ENCODE data around the gene NEB.
"Not testable (repeated sequence)": the region's sequence is repeated elsewhere in the genome, so short reads cannot be mapped to it uniquely, and the experiment has no call there.

NEB gene

DNA sequence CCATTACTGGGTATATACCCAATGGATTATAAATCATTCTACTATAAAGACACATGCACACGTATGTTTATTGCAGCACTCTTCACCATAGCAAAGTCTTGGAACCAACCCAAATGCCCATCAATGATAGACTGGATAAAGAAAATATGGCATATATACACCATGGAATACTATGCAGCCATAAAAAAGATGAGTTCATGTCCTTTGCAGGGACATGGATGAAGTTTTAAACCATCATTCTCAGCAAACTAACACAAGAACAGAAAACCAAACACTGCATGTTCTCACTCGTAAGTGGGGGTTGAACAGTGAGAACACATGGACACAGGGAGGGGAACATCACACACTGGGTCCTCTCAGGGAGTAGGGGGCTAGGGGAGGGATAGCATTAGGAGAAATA is 174.8 kb downstream of the NEB start:
- DNase-seq (ENCODE audit: low read depth, low spot score), result not testable (repeated sequence)

DNA sequence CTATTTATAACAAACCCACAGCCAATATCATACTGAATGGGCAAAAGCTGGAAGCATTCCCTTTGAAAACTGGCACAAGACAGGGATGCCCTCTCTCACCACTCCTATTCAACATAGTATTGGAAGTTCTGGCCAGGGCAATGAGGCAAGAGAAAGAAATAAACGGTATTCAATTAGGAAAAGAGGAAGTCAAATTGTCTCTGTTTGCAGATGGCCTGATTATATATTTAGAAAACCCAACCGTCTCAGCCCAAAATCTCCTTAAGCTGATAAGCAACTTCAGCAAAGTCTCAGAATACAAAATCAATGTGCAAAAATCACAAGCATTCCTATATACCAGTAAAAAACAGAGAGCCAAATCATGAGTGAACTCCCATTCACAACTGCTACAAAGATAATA is 176.4 kb downstream of the NEB start:
- not testable (repeated sequence) for DNase-seq (ENCODE audit: low read depth, low spot score)

DNA sequence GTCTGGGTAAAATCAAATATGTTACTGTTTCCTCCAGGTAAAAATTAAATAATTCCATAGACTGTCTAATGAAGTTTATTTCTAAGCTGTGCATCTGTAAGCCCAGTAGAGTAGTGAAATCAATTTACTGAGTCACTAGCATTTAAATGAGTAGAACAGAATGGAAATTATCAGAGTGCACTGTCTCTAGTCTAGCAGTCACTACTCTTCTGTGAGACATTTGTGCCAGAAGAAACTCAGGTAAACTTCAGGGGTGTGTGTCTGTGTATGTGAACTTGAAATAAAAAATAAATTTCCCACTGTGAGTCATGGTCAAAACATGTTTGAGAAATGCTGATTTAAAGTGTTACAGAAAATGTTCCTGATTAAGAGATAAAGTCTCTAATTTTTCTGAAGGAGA is 178.2 kb downstream of the NEB start:
- no peak for DNase-seq (ENCODE audit: low read depth, low spot score)

DNA sequence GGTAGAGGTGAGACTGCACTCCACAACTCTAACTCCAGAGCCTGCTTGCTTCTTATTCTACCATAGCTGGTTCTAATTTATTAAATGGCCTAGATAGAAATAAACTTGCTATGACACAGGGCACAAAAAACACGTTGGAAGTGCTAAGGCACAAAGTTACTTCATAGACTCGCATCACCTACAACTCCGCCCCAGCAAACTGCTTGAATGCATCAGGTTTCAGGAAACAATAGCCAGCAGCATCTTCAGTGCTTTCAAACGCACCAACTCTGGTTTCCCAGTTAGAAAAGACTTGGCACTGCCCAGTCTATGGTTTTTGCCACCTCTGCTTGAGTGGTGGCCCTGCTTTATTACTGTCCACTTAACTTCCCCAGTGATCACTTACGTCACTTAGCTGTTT is 182.0 kb downstream of the NEB start:
- DNase-seq (ENCODE audit: low read depth, low spot score), result no peak

DNA sequence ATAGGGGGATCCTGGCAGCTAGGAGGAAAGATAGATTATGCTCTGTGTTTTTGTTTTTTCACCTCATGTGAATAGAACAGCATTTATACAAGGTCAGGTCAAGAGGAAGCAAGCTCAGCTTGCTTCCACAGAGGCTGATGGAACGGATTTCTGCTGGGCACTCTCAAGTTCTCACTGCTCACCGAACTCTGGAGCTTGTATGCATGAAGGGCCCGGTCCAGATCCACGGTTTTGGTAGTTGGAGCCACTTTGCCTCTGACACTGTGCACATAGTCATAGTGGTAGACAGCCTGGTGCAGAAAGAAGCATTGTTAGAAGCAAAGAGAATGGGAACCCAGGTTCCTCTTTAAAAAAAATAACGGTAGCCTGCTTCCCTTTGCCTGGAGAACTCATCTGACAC is 182.7 kb downstream of the NEB start:
- no peak for DNase-seq (ENCODE audit: low read depth, low spot score)

DNA sequence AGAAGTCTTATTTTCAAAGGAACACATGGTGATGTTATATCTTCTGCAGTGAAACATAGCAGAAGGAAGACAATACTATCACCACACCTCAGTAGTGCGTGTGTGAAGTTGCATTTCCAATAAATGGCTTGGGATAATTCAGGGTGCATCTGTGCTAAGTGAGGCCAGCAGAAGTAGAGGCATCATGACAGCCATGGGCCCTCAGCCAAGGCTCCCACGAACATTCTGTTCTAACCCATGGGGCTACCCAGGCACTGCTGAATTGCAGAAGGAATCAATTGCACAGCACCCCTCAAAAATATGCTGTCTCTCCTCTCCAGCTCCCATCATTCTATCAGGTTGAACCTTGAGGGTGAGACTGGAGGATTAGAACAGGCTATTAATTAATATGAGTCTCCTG is 185.1 kb downstream of the NEB start:
- no peak for DNase-seq (ENCODE audit: low read depth, low spot score)

DNA sequence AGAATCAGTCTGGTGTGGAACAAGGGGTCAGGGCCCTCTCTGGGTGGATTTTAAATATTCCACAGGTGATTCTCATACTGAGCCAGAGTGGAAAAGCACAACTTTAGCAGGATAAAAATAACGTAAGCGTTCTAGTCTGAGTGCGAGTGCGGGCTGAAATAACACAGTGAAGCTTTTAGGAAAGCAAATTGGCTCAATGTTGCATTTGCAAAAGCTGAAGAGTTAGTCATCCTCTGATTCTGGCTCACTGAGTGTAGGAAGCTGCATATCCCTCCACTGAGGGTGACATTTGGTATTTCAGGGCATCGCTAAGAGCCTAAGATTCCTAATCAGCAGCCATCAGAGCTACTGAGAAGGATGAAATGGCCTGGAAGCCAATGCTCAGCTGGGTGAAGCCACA is 189.8 kb downstream of the NEB start:
- no peak for DNase-seq (ENCODE audit: low read depth, low spot score)

DNA sequence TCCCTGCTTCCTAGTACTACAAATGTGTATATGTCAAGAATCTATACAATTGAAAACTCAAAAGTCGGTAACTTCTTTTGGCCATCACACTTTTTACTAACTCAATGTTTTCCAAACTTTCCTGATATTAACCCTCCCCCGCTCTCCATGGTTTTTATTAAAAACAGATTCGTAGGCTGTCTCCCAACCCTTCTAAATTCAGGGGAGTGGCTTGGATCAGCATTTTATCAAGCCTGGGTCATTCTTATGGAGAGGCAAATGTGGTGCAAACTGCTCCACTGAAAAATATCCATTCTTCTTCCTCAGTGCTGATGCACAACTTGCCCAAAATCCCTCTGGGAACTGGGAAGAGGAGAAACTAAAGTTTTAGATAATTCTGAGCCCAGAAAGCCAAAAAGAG is 190.4 kb downstream of the NEB start:
- DNase-seq (ENCODE audit: low read depth, low spot score), result no peak

DNA sequence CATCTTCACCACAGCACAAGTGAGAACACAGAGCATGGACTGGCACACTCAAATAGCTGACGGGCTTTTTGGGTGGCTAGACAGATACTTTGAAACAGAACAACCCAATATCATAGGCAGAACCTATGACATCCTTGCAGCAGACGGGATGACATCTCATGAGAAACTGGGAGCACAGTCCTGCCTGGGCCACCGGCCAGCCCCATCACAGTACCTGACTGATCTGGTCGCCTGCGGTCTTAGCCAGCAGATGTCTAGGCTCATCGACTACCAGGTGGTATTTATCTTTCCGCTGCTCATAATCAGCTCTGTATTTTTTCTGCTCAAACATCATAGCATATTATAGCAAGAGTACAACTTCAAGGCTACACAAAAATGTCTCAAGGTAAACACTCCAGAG is 200.3 kb downstream of the NEB start:
- DNase-seq (ENCODE audit: low read depth, low spot score), result no peak

DNA sequence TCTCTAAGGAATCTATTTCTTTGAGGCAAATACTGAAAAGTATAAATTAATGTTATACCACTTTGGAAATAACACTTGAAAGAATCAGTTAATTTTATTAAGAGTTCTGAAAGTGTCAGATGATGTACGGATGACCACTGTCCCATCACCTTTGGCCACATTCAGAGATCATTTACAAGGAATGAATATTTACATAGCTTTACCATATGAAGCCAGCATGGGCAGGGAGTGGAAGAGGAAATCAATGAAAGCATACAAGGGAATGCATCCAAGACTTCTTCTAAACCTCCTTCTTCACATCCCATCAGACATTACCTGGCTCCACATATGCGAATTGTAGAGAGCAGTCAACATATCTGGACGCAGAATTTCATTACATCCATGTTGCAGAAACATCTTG is 201.1 kb downstream of the NEB start:
- DNase-seq (ENCODE audit: low read depth, low spot score), result no peak

DNA sequence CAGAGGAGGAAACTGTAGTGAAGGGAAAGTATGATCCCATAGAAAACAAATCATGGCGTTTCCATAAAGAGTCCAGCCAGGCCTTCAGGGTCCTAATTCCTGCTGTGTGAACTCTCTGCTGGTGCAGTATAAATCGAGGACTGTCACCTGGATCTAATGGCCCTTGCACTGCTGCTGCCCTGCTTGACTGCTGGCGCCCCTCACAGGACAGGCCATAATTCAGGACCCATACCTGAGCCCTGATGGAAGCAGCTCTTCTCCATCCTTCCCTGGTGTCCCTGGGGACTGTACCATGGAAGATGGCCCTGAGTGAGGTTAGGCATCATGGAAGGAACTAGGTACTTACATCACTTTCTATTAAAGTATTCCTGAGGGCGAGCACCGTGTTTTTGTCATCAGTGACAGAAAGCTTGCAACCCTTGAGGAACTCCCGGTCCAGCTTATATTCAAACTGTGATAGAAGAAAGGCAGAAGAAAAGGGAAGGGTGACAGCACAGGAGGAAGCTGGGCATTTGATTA is 207.6 kb downstream of the NEB start:
- no peak for DNase-seq (ENCODE audit: low read depth, low spot score)

DNA sequence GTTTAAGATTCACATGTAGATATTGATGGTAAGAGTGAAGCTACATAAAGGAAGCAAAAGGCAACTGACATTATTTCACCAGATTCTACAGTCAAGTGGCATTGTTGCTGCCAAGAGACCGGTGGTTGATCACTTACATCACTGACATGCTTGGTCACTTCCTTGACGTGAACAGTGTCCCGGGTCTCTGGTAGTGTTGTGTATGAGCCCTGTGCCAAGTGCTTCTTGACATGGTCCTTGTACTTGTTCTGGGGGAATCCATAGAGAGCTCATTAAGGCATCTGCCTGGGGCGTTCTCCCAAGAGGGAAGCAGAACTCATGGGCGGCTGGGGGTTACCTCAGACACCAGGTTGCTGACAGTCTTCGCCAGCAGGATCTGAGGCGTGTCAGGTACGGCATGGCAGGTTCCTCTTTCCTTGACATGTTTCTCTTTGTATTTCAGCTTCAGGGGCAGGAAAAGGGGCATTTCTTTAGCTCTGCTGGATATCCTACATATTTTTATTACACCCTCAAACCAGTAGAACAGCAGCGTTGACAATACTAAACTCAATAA is 208.4 kb downstream of the NEB start:
- DNase-seq (ENCODE audit: low read depth, low spot score), result no peak

DNA sequence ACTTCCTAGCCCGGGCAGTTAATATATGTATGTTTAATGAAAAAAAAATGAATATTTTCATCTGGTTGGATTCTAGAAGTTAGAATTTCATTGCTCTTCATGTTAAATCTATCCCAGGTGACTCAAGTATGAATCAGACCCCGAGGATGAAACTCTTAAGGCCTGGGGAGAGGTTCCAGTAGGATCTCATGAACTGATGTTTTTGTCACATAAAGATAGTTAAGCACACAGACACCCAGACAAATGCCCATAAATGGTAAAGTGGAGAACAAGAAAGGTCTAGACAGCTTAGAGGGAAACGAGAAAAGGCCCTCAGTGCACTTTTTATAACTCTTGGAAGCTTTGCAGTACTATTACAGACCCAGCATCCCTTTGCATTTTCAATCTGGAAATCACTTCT is 210.4 kb downstream of the NEB start:
- DNase-seq (ENCODE audit: low read depth, low spot score), result no peak

DNA sequence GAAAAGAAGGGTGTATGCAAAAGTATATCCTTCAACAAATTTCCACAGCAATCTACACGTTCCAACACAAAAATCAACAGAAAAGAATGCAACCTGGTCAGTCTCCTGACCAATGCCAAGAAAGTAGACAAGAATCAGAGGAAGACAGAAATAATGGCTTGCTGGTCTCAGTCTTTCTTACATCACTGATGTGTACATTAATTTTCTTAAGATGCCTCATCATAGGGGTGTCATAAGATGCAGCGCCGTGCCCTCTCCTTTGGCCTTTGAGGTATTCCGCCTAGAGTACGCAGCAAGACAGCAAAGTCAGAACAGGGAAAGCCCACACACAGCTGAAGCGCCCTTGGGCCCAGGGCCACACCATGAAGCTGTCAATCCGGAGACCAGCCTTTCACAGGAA is 211.7 kb downstream of the NEB start:
- no peak for DNase-seq (ENCODE audit: low read depth, low spot score)

DNA sequence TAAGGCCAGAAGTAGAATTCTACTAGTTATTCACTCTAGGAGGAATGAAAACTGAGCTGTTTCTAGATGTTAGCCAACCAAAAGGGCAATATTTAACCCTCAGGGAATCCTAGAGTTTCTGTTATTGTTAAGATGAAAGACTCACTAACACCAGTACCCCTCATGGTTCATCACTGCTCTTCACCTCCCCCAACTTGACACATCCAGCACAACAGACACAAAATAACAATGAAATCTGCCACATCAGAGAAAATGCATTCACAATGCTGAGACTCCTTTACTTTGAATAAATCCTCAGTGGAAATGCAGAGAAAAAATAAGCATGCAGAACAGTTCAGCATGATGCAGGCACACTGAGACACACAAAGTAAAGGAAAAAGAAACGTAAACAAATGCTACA is 213.3 kb downstream of the NEB start:
- DNase-seq (ENCODE audit: low read depth, low spot score), result no peak

DNA sequence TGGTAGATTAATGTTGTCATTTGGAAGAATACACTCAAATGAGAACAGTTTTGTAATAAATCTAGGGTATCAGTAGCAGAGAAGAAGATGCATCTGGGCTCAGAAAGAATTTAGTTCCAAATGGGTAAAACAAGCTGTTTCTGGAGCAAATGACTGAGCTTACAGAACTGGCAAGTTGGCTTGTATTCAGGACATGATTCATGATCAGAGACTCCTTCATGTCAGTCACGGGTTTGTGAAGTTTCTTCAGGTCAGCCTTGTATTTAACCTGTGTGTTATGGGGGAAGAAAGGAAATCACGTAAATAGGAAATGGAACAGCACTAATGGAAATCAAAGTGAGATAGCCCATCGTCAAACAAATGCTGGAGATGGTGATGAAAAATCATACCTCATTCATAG is 215.5 kb downstream of the NEB start:
- no peak for DNase-seq (ENCODE audit: low read depth, low spot score)

DNA sequence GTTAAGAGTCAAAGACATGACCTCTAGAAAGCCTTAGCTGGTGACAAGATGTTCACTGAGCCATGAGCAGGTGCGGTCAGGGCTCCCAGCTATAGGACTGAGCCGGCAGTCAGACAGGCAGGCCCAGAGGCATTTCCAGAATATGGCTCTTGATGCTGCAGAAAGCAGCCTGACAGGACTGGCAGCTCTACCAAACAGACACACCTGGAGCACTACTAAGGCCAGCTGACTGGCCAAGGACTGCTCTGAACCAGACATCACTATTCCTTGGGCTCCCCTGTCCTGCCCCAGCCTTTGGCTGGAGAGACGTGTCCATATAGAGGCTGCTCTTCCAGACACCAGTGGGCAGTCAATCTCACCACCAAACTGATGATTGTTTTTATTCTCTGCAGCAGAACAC is 225.8 kb downstream of the NEB start:
- DNase-seq (ENCODE audit: low read depth, low spot score), result no peak

DNA sequence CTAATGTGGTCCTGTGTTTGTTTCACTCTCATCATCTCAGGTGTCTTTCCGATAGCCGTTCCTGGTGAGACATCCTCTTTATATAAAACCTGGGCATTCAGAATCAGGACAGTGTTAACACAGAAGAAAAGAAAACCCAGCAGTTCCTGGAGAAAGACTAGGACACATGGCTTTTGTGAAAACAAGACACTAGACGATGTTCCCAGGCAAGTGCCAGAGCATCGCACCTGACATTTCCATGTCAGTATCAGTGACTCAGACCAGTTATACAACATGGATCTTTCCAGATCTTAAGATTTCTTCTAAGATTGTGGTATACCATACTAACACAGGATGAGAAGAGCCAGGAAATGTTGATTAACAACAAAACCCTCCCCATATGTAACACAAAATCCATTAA is 228.1 kb downstream of the NEB start:
- DNase-seq (ENCODE audit: low read depth, low spot score), result no peak

DNA sequence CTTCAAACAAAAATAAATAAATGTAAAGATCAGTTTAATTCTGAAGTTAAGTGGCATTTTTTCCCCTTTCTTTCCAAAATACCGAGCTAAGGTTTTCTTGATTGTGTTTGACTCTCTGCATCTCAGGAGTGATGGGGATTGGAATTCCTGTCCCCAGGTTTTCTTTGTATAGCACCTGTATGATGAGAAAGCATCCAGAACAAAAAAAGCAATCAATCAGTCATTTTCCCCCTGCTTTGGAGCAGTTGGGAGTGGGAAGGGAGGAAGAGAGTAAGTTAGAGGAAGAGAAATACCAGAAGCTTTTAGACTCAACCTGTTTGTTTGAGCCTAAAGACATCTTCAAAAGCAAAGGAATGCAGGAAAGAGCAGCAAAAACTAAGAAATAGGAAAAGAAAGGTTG is 236.1 kb downstream of the NEB start:
- DNase-seq (ENCODE audit: low read depth, low spot score), result no peak

DNA sequence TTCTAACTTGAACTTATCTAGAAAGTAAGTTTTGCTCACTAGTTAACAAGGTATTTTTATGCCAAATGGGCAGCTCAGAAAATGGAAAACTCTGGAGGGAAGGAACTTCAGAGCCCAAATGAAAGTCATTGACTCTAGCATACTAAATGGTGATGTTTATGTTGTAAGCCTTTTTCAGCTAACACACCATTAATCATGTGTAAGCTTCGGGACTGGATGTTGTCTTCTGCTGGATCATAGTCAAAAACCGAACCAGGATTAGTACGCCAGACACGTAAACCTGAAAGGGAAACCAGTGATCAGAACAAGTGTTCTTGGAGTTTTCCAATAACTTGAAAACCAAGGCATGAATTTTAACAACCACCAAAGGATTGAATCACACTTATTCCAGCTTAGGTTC is 242.8 kb downstream of the NEB start:
- no peak for DNase-seq (ENCODE audit: low read depth, low spot score)

DNA sequence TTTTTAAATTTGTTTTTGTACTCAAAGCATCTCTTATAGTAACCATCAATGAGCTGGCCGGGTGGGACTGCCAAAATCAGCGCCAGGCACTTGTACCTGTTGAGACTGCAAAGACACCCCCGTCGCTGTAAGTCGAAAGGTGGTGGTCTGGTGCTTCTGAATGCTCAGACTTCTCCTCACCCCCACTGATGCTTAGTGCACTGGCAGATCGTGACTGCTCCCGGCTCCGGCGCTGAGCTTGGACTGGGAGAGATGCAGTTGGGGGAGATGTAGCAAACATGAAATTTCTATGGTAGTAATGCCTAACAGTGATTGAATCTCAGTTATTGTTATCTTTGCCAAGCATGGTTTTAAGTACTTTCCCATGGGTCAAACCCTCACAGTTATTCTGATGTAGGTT is 244.0 kb downstream of the NEB start:
- DNase-seq (ENCODE audit: low read depth, low spot score), result no peak

DNA sequence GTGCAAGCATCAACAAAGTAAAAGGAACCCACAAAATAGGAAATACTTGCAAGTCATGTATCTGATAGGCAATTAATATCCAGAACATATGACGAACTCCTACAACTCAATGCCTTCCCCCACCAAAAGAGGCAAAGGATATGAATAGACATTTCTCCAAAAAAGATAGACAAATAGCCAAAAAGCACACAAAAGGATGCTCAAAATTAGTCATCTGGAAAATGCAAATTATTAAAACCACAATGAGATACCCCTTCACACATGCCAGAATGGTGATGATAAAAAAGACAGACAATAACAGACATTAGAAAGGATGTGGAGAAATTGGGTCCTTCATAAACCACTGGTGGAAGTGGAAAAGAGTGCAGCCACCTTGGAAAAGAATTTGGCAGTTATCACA is 248.2 kb downstream of the NEB start:
- DNase-seq (ENCODE audit: low read depth, low spot score), result no peak

DNA sequence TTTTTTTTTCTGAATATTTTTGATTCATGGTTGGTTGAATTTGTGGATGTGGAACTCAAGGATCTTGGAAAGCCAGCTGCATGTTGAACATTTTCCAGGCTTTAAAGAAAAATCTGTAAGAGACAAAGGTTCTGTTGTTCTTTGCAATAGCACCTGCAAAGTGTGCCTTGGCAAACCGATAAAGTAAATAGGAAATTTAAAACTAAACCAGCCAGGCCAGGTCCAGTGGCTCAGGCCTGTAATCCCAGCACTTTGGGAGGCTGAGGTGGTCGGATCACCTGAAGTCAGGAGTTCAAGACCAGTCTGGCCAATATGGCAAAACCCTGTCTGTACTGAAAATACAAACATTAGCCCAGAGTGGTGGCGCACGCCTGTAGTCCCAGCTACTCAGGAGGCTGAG is 250.2 kb downstream of the NEB start:
- no peak for DNase-seq (ENCODE audit: low read depth, low spot score)

DNA sequence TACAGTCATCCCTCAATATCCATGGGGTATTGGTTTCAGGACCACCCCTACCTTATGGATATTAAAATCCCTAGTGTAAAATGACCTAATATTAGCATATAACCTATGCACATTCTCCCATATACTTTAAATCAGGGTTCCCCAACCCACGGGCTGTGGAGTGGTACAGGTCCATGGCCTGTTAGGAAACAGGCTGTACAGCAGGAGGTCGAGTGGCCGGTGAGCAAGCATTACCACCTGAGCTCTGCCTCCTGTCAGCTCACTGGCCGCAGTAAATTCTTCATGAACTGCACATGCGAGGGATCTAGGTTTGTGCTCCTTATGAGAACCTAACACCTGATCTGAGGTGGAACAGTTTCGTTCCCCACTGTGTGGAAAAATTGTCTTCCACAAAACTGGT is 250.7 kb downstream of the NEB start:
- DNase-seq (ENCODE audit: low read depth, low spot score), result no peak
